ENCODE results near the gene TCOF1. TPM values are rescaled to one million over a fixed set of nuclear protein-coding genes. Genes with fewer than 3 reads are reported as not detected.
A peak's percentile ranks its signal among the peaks of the same experiment; 100 is the strongest.

TCOF1 gene
- polyA plus RNA-seq, 1 donor (not counting 4 experiments of a cell fraction or from before 2014, with no cell fraction given): 13.6 TPM

DNA sequence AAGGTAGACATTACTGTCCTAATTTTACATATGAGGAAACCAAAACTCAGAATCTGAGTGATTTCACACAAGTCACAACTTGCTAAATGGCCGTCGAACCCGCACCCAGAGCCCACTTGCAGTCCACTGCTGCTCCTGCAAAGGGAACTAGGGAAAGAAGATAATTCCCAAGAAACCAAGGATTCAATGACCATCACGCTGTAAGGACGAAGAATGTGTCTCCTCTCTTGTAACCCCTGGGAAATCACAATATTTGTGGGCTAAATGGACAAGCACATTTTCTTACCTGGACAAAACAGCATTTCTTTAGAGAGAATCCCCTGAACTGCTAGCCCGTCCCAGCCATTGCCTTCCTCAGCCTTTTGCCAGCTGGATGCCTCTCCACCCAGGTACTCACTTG is 89.7 kb downstream of the TCOF1 start:
- H3K27ac ChIP-seq (ENCODE audit: control insufficient read depth, insufficient read depth, low read length): no peak overlapping the region
- H3K9me1 ChIP-seq (ENCODE audit: control insufficient read depth, extremely low read depth, insufficient read depth, low read length): no peaks in the 10 kb centered on the region
- peak overlapping the region; percentile 81 for H3K4me2 ChIP-seq (ENCODE audit: control insufficient read depth, extremely low read depth, insufficient read depth, low read depth, low read length)
- no peaks in the 10 kb centered on the region for H3K9me3 ChIP-seq (ENCODE audit: control insufficient read depth, low read depth, low read length)
- H3K4me3 ChIP-seq (ENCODE audit: control insufficient read depth in 2 of 3, extremely low read depth in 1 of 3, insufficient read depth in 2 of 3, low read depth in 1 of 3, low read length in 3 of 3): no peak overlapping the region
- TF ChIP-seq, protein P1, sequence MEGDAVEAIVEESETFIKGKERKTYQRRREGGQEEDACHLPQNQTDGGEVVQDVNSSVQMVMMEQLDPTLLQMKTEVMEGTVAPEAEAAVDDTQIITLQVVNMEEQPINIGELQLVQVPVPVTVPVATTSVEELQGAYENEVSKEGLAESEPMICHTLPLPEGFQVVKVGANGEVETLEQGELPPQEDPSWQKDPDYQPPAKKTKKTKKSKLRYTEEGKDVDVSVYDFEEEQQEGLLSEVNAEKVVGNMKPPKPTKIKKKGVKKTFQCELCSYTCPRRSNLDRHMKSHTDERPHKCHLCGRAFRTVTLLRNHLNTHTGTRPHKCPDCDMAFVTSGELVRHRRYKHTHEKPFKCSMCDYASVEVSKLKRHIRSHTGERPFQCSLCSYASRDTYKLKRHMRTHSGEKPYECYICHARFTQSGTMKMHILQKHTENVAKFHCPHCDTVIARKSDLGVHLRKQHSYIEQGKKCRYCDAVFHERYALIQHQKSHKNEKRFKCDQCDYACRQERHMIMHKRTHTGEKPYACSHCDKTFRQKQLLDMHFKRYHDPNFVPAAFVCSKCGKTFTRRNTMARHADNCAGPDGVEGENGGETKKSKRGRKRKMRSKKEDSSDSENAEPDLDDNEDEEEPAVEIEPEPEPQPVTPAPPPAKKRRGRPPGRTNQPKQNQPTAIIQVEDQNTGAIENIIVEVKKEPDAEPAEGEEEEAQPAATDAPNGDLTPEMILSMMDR (optimal IDR thresholded peaks at IDR 0.05 in 1 of 3, IDR thresholded peaks at IDR 0.05 in 1 of 3, conservative IDR thresholded peaks at IDR 0.05 in 1 of 3; ENCODE audit: extremely low read depth in 1 of 3, insufficient read depth in 2 of 3, low read length in 3 of 3): no peak
- TF ChIP-seq EZH2 (IDR thresholded peaks at IDR 0.05; ENCODE audit: low read length): no peak
- no peak for FAIRE-seq
- peak overlapping the region; percentile 22 for H3K9ac ChIP-seq (ENCODE audit: control insufficient read depth, extremely low read depth, insufficient read depth, low read length)
- peaks cover 44% of the 10 kb centered on the region for H3K79me2 ChIP-seq (ENCODE audit: control insufficient read depth, insufficient read depth, low read length)
- no peak overlapping the region for H2AFZ ChIP-seq (ENCODE audit: control insufficient read depth, low read length)
- dilution Hi-C loops (cut with MboI; ENCODE audit: extremely low pct_ligation_motif_present, low sequenced_read_pairs): no loop called here
- H3K27me3 ChIP-seq (ENCODE audit: control insufficient read depth, extremely low read depth, insufficient read depth, low read length): no peaks in the 10 kb centered on the region
- DNase-seq (ENCODE audit: low read depth, low spot score): no peak
- peaks cover 46 to 52% of the 10 kb centered on the region in 2 experiments for H3K36me3 ChIP-seq (ENCODE audit: control insufficient read depth in 2 of 2, extremely low read depth in 1 of 2, insufficient read depth in 2 of 2, low read length in 2 of 2)
- H3K4me1 ChIP-seq (ENCODE audit: control insufficient read depth, extremely low read depth, insufficient read depth, low read length): peaks cover 12% of the 10 kb centered on the region
- H4K20me1 ChIP-seq (ENCODE audit: control insufficient read depth, extremely low read depth, insufficient read depth, low read length): peaks cover 39% of the 10 kb centered on the region

DNA sequence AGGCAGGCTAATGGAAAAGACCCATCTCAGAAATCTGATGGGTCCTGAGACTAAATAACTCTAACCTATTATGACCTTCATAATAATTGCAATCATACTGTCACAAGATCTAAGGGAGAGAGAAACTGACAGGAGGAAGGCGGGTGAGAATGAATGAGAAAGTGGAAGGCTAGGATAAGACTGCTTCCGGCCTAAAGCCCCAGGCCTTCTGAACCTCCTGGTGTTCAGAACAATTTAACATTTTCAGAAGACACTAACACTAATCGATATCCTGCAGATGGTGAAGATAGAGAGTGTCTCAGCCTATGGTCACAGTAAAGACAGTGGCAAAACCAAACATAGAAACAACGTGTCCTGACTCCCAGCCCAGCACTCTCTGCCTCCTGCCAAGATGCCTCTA is 90.8 kb downstream of the TCOF1 start:
- Histone ChIP-seq H3K27me3 (ENCODE audit: control insufficient read depth, extremely low read depth, insufficient read depth, low read length) (no peaks in the 10 kb centered on the region), H3K9me3 (ENCODE audit: control insufficient read depth, low read depth, low read length) (no peaks in the 10 kb centered on the region), H3K4me2 (ENCODE audit: control insufficient read depth, extremely low read depth, insufficient read depth, low read depth, low read length) (peak overlapping the region; percentile 81), H3K27ac (ENCODE audit: control insufficient read depth, insufficient read depth, low read length) (peak overlapping the region; percentile 98), H3K4me1 (ENCODE audit: control insufficient read depth, extremely low read depth, insufficient read depth, low read length) (peaks cover 12% of the 10 kb centered on the region), H3K79me2 (ENCODE audit: control insufficient read depth, insufficient read depth, low read length) (peaks cover 44% of the 10 kb centered on the region), H3K9ac (ENCODE audit: control insufficient read depth, extremely low read depth, insufficient read depth, low read length) (peak overlapping the region; percentile 99), H2AFZ (ENCODE audit: control insufficient read depth, low read length) (no peak overlapping the region), H3K9me1 (ENCODE audit: control insufficient read depth, extremely low read depth, insufficient read depth, low read length) (no peaks in the 10 kb centered on the region), H4K20me1 (ENCODE audit: control insufficient read depth, extremely low read depth, insufficient read depth, low read length) (peaks cover 37% of the 10 kb centered on the region), H3K36me3 (ENCODE audit: control insufficient read depth in 2 of 2, extremely low read depth in 1 of 2, insufficient read depth in 2 of 2, low read length in 2 of 2) (peaks cover 44 to 50% of the 10 kb centered on the region in 2 experiments), H3K4me3 (ENCODE audit: control insufficient read depth in 2 of 3, extremely low read depth in 1 of 3, insufficient read depth in 2 of 3, low read depth in 1 of 3, low read length in 3 of 3) (peak overlapping the region; percentile 72 to 95 (median 85))
- dilution Hi-C loops (cut with MboI; ENCODE audit: extremely low pct_ligation_motif_present, low sequenced_read_pairs): no loop called here
- FAIRE-seq: no peak
- TF ChIP-seq, protein P1 (optimal IDR thresholded peaks at IDR 0.05 in 1 of 3, IDR thresholded peaks at IDR 0.05 in 1 of 3, conservative IDR thresholded peaks at IDR 0.05 in 1 of 3; ENCODE audit: extremely low read depth in 1 of 3, insufficient read depth in 2 of 3, low read length in 3 of 3): no peak
- TF ChIP-seq EZH2 (IDR thresholded peaks at IDR 0.05; ENCODE audit: low read length): no peak
- DNase-seq (ENCODE audit: low read depth, low spot score): no peak

All from keratinocyte (primary cell).